Choroid plexus epithelial cell (primary cell): ENCODE measurements around the gene EARS2.

Source experiments
- DNase-seq: peaks from one replicate; pipeline ENCODE4 v3.0.0-alpha.2; 2010; ENCODE audit warnings: low read depth
- H3K4me3 ChIP-seq: 2 replicates; pipeline ENCODE4 v1.5.1; 2011; ENCODE audit warnings: low read depth, mild to moderate bottlenecking, control low read depth, low read length, moderate library complexity
- CTCF ChIP-seq: conservative IDR thresholded peaks from 2 replicates; pipeline ENCODE4 v1.5.1; 2011; ENCODE audit warnings: low read depth, mild to moderate bottlenecking, control low read depth, inconsistent platforms, low read length, moderate library complexity

The EARS2 gene

GRCh38 chr16:23577493-23577892, 20.3 kb upstream of the EARS2 start:
- no peak for DNase-seq
- no peak overlapping the region for H3K4me3 ChIP-seq
- no peak for TF ChIP-seq CTCF

GRCh38 chr16:23575834-23576233, 18.7 kb upstream of the EARS2 start:
- H3K4me3 ChIP-seq: no peak overlapping the region
- DNase-seq: no peak
- no peak for TF ChIP-seq CTCF

GRCh38 chr16:23573817-23574216, 16.7 kb upstream of the EARS2 start:
- no peak for TF ChIP-seq CTCF
- no peak overlapping the region for H3K4me3 ChIP-seq
- DNase-seq: no peak

GRCh38 chr16:23572394-23572793, 15.2 kb upstream of the EARS2 start:
- no peak overlapping the region for H3K4me3 ChIP-seq
- no peak for TF ChIP-seq CTCF
- DNase-seq: no peak

- TF ChIP-seq CTCF: no peak
- DNase-seq: no peak
- no peak overlapping the region for H3K4me3 ChIP-seq
Observed at GRCh38 chr16:23571895-23572294, 14.7 kb upstream of the EARS2 start.

- TF ChIP-seq CTCF: no peak
- DNase-seq: no peak
- H3K4me3 ChIP-seq: no peak overlapping the region
Observed at GRCh38 chr16:23570992-23571632, 14.0 kb upstream of the EARS2 start.

- TF ChIP-seq CTCF: no peak
- H3K4me3 ChIP-seq: no peak overlapping the region
- DNase-seq: no peak
Observed at GRCh38 chr16:23567602-23568001, 10.5 kb upstream of the EARS2 start.
